ENCODE measurements around the gene SLC16A3. TPM values are rescaled to one million over a fixed set of nuclear protein-coding genes. Genes with fewer than 3 reads are reported as not detected.

SLC16A3 gene
- total and polyA plus RNA-seq, 8 donors = 13.0 to 149 (median 19.0) TPM

- Histone ChIP-seq H3K9me3 (no peaks in the 10 kb centered on the region), H3K27me3 (no peaks in the 10 kb centered on the region), H3K36me3 (peaks cover 0 to 50% of the 10 kb centered on the region in 2 donors), H3K4me1 (peaks cover 0 to 2% of the 10 kb centered on the region in 2 donors), H3K4me3 (no peak overlapping the region), H3K27ac (no peak overlapping the region)
- ATAC-seq (no peak), DNase-seq (no peak)
- no peak for TF ChIP-seq CTCF (IDR thresholded peaks at IDR 0.05)
- intact Hi-C loops (cut with DNase I) = no loop called here
Measured at GRCh38 chr17:82200135-82200534, 28.7 kb upstream of the SLC16A3 start.

GRCh38 chr17:82200743-82201497 lies 27.9 kb upstream of the SLC16A3 start:
- peaks cover 4 to 10% of the 10 kb centered on the region in 2 donors for H3K4me1 ChIP-seq
- no peaks in the 10 kb centered on the region for H3K9me3 ChIP-seq
- ATAC-seq = no peak
- no peak overlapping the region for H3K4me3 ChIP-seq
- peaks cover 0 to 42% of the 10 kb centered on the region in 2 donors for H3K36me3 ChIP-seq
- TF ChIP-seq CTCF (IDR thresholded peaks at IDR 0.05) = no peak
- no peak for DNase-seq
- H3K27ac ChIP-seq = no peak overlapping the region
- no peaks in the 10 kb centered on the region for H3K27me3 ChIP-seq
- intact Hi-C loops (cut with DNase I) = no loop called here

GRCh38 chr17:82201498-82201910 lies 27.3 kb upstream of the SLC16A3 start:
- Histone ChIP-seq H3K36me3 (peaks cover 0 to 38% of the 10 kb centered on the region in 2 donors), H3K4me1 (peaks cover 10 to 16% of the 10 kb centered on the region in 2 donors), H3K4me3 (no peak overlapping the region), H3K9me3 (no peaks in the 10 kb centered on the region), H3K27me3 (no peaks in the 10 kb centered on the region), H3K27ac (no peak overlapping the region)
- no peak for TF ChIP-seq CTCF (IDR thresholded peaks at IDR 0.05)
- ATAC-seq = no peak
- intact Hi-C loops (cut with DNase I) = no loop called here
- no peak for DNase-seq

- TF ChIP-seq CTCF (IDR thresholded peaks at IDR 0.05) = no peak
- ATAC-seq = no peak
- Histone ChIP-seq H3K27ac (no peak overlapping the region), H3K4me1 (peaks cover 10 to 21% of the 10 kb centered on the region in 2 donors), H3K9me3 (no peaks in the 10 kb centered on the region), H3K4me3 (no peak overlapping the region), H3K36me3 (peaks cover 0 to 26% of the 10 kb centered on the region in 2 donors), H3K27me3 (no peaks in the 10 kb centered on the region)
- intact Hi-C loops (cut with DNase I) = no loop called here
- DNase-seq = no peak
Measured at GRCh38 chr17:82202981-82203380, 25.9 kb upstream of the SLC16A3 start.

GRCh38 chr17:82203920-82204319 lies 24.9 kb upstream of the SLC16A3 start:
- H3K9me3 ChIP-seq = no peaks in the 10 kb centered on the region
- no peak for DNase-seq
- no peak for ATAC-seq
- intact Hi-C loops (cut with DNase I) = no loop called here
- no peak overlapping the region for H3K4me3 ChIP-seq
- no peak for TF ChIP-seq CTCF (IDR thresholded peaks at IDR 0.05)
- no peak overlapping the region for H3K27ac ChIP-seq
- no peaks in the 10 kb centered on the region for H3K27me3 ChIP-seq
- H3K4me1 ChIP-seq = peaks cover 10 to 21% of the 10 kb centered on the region in 2 donors
- H3K36me3 ChIP-seq = peaks cover 0 to 20% of the 10 kb centered on the region in 2 donors

Data from left lung (tissue), 10 donors.